ENCODE measurements around the gene RGS19.

The RGS19 gene

GRCh38 chr20:64055893-64056638 lies 23.3 kb downstream of the RGS19 start:
- TF ChIP-seq CTCF (IDR thresholded peaks at IDR 0.05; ENCODE audit: control insufficient read depth, insufficient read depth, low read depth, low read length, missing control alignments) = no peak
- no peak overlapping the region for H3K4me3 ChIP-seq (ENCODE audit: control insufficient read depth, low read depth, low read length)
- no peak for DNase-seq (ENCODE audit: low read depth)

GRCh38 chr20:64055396-64055892 lies 23.9 kb downstream of the RGS19 start:
- no peak for DNase-seq (ENCODE audit: low read depth)
- no peak for TF ChIP-seq CTCF (IDR thresholded peaks at IDR 0.05; ENCODE audit: control insufficient read depth, insufficient read depth, low read depth, low read length, missing control alignments)
- no peak overlapping the region for H3K4me3 ChIP-seq (ENCODE audit: control insufficient read depth, low read depth, low read length)

GRCh38 chr20:64053841-64054661 lies 25.3 kb downstream of the RGS19 start:
- no peak for TF ChIP-seq CTCF (IDR thresholded peaks at IDR 0.05; ENCODE audit: control insufficient read depth, insufficient read depth, low read depth, low read length, missing control alignments)

GRCh38 chr20:64052987-64053840 lies 26.1 kb downstream of the RGS19 start:
- no peak for DNase-seq (ENCODE audit: low read depth)
- H3K4me3 ChIP-seq (ENCODE audit: control insufficient read depth, low read depth, low read length) = no peak overlapping the region
- no peak for TF ChIP-seq CTCF (IDR thresholded peaks at IDR 0.05; ENCODE audit: control insufficient read depth, insufficient read depth, low read depth, low read length, missing control alignments)

More at GRCh38 chr20:64053841-64054661, 25.3 kb downstream of the RGS19 start:
- H3K4me3 ChIP-seq (ENCODE audit: control insufficient read depth, low read depth, low read length) = no peak overlapping the region
- no peak for DNase-seq (ENCODE audit: low read depth)

GRCh38 chr20:64052326-64052722 lies 27.0 kb downstream of the RGS19 start:
- DNase-seq (ENCODE audit: low read depth) = no peak
- H3K4me3 ChIP-seq (ENCODE audit: control insufficient read depth, low read depth, low read length) = no peak overlapping the region
- TF ChIP-seq CTCF (IDR thresholded peaks at IDR 0.05; ENCODE audit: control insufficient read depth, insufficient read depth, low read depth, low read length, missing control alignments) = no peak

All from AG09309 (cell line).